HG03460 (cell line): ENCODE data around the gene ARRDC5.
"Not testable (repeated sequence)": the region's sequence is repeated elsewhere in the genome, so short reads cannot be mapped to it uniquely, and the experiment has no call there.

Experiments used
- ATAC-seq: cut with Tn5 transposase; IDR thresholded peaks from one replicate; pipeline ENCODE4 v1.9.1; 2021; ENCODE audit not compliant: unreplicated experiment

ARRDC5 gene

GRCh38 chr19:4910594-4911281, 8.0 kb upstream of the ARRDC5 start:
- ATAC-seq, result no peak

GRCh38 chr19:4909897-4910593, 7.3 kb upstream of the ARRDC5 start:
- ATAC-seq, result peak; percentile 72

- ATAC-seq, result peak; percentile 31
Measured at GRCh38 chr19:4909156-4909896, 6.6 kb upstream of the ARRDC5 start, which contains the start of gene UHRF1. Gene UHRF1, plus strand, starts transcription at chr19:4909501. Its CDS starts 1,385 bp downstream, at chr19:4910886.

GRCh38 chr19:4908781-4909155, 6.1 kb upstream of the ARRDC5 start:
- no peak for ATAC-seq

GRCh38 chr19:4908360-4908759, 5.7 kb upstream of the ARRDC5 start:
- ATAC-seq, result no peak

GRCh38 chr19:4906963-4907362, 4.3 kb upstream of the ARRDC5 start:
- no peak for ATAC-seq

GRCh38 chr19:4904481-4904880, 1.8 kb upstream of the ARRDC5 start:
- ATAC-seq, result no peak

GRCh38 chr19:4900879-4901278, 1.8 kb downstream of the ARRDC5 start:
- not testable (repeated sequence) for ATAC-seq

- no peak for ATAC-seq
Measured at GRCh38 chr19:4897146-4897545, 5.5 kb downstream of the ARRDC5 start.

GRCh38 chr19:4896372-4896771, 6.3 kb downstream of the ARRDC5 start:
- ATAC-seq, result no peak

GRCh38 chr19:4892962-4893361, 9.7 kb downstream of the ARRDC5 start:
- not testable (repeated sequence) for ATAC-seq

GRCh38 chr19:4891066-4891465, 11.6 kb downstream of the ARRDC5 start:
- no peak for ATAC-seq

GRCh38 chr19:4889034-4889815, 13.5 kb downstream of the ARRDC5 start:
- ATAC-seq, result no peak

- not testable (repeated sequence) for ATAC-seq
Measured at GRCh38 chr19:4887803-4888202, 14.9 kb downstream of the ARRDC5 start.

- not testable (repeated sequence) for ATAC-seq
Measured at GRCh38 chr19:4884993-4885392, 17.7 kb downstream of the ARRDC5 start.

- ATAC-seq, result not testable (repeated sequence)
Measured at GRCh38 chr19:4882874-4883273, 19.8 kb downstream of the ARRDC5 start.

- no peak for ATAC-seq
Measured at GRCh38 chr19:4879041-4879440, 23.7 kb downstream of the ARRDC5 start.

GRCh38 chr19:4878491-4878968, 24.2 kb downstream of the ARRDC5 start:
- ATAC-seq, result no peak

- ATAC-seq, result no peak
Measured at GRCh38 chr19:4877753-4878490, 24.8 kb downstream of the ARRDC5 start.

GRCh38 chr19:4873930-4874329, 28.8 kb downstream of the ARRDC5 start:
- ATAC-seq, result no peak
